ENCODE results near the gene GCHFR. TPM values are rescaled to one million over a fixed set of nuclear protein-coding genes. Genes with fewer than 3 reads are reported as not detected.

GCHFR gene
- total RNA-seq = 100 to 1,000 TPM in 3 of 4 donors, 10 to 100 TPM in 1; 81.7 to 286 (median 136) TPM

DNA sequence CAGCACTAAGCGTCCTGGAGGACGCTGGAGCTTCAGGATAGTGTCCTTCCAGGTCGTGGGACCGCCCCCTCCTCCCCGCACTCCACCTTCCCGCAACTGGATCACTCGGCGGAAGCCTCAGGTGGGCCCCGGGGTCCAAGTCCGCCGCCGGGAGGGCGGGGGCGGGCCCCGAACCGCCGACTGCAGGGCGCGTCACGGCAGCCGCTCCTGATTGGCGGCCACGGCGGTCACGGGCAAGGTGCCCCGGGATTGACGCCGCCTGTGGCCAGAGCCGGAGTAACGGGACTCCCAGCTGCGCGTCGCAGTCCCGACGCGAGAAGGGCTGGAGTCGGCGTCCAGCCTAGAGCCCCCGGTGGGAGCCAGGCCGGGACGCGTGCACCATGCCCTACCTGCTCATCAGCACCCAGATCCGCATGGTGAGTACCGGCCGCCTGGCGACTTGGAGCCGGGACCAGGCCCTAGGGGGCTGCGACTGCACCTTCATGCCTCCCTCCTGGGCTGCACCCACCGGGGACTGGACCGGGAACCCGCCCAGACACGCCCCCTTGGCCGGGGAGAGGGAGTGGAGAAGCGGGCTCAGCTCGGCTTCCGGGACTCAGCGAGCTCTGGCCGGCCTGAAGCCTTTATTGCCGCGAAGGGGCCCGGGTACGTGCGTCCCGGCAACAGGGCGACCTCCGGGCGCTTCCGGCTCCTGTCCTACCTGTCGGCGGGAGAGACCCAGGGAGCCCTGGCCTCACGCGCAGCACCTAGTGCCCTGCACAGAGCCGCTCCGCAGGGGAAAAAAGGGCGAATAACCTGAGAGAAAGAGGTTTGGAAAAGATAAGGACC is at the start of gene GCHFR:
GCHFR (plus strand) TSS at position 268 of the 828 bp plus-strand sequence; CDS start at position 381, 113 bp downstream.
- peak; percentile 74 to 92 (median 91) for DNase-seq
- Histone ChIP-seq H3K4me3 (peak within 1 kb of the TSS; percentile 50 to 80 (median 68)), H3K27ac (peak within 1 kb of the TSS; percentile 80 to 92 (median 85)), H3K4me1 (peaks cover 0 to 50% (median 14%) of the 10 kb centered on the region in 4 donors), H3K9me3 (no peaks in the 10 kb centered on the region), H3K27me3 (no peaks in the 10 kb centered on the region), H3K36me3 (peaks cover 0 to 12% (median 0%) of the 10 kb centered on the region in 3 donors)
- TF ChIP-seq, protein P1, sequence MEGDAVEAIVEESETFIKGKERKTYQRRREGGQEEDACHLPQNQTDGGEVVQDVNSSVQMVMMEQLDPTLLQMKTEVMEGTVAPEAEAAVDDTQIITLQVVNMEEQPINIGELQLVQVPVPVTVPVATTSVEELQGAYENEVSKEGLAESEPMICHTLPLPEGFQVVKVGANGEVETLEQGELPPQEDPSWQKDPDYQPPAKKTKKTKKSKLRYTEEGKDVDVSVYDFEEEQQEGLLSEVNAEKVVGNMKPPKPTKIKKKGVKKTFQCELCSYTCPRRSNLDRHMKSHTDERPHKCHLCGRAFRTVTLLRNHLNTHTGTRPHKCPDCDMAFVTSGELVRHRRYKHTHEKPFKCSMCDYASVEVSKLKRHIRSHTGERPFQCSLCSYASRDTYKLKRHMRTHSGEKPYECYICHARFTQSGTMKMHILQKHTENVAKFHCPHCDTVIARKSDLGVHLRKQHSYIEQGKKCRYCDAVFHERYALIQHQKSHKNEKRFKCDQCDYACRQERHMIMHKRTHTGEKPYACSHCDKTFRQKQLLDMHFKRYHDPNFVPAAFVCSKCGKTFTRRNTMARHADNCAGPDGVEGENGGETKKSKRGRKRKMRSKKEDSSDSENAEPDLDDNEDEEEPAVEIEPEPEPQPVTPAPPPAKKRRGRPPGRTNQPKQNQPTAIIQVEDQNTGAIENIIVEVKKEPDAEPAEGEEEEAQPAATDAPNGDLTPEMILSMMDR (IDR thresholded peaks at IDR 0.05) = peak; percentile 1 to 56 (median 36)
- peak; percentile 82 to 83 for TF ChIP-seq POLR2A (IDR thresholded peaks at IDR 0.05)

- no peak overlapping the region for H3K4me3 ChIP-seq
- no peaks in the 10 kb centered on the region for H3K36me3 ChIP-seq
- no peaks in the 10 kb centered on the region for H3K27me3 ChIP-seq
- no peaks in the 10 kb centered on the region for H3K9me3 ChIP-seq
- no peaks in the 10 kb centered on the region for H3K4me1 ChIP-seq
- no peak for DNase-seq
- TF ChIP-seq POLR2A (IDR thresholded peaks at IDR 0.05) = no peak
- H3K27ac ChIP-seq = no peak overlapping the region
These were observed 49.7 kb upstream of the GCHFR start for GRCh38 chr15:40714144-40714543.

DNA sequence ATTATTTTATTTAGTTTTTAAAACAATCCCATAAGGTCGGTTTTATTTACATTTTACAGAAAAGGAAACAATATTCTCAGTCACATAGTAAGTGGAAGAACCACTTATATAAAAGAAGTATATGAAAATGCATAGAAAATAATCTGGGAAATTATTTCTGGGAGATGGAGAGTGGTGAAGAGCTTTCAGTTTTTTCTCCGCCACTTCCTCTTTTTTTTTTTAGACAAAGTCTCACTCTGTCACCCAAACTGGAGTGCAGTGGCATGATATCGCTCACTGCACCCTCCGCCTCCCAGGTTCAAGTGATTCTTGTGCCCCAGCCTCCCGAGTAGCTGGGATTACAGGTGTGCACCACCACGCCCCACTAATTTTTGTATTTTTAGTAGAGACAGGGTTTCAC is 47.7 kb upstream of the GCHFR start:
- TF ChIP-seq, protein P1 (IDR thresholded peaks at IDR 0.05) = no peak
- TF ChIP-seq POLR2A (IDR thresholded peaks at IDR 0.05) = no peak

DNA sequence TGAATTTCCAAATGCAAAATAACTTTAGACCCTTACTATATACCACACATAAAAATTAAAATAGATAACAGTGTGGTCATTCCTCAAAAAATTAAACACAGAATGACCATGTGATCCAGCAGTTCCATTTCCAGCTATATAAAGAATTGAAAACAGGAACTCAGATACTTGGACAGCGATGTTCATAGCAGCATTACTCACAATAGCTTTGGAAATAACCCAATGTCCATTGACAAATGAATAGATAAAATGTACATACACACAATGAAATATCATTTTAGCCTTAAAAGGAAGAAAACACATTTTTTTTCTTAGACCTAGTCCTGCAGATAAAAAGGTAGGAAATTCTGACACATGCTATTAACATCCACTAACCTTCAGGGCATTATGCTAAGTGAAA is 42.2 kb upstream of the GCHFR start:
- H3K9me3 ChIP-seq = no peaks in the 10 kb centered on the region
- no peaks in the 10 kb centered on the region for H3K36me3 ChIP-seq
- TF ChIP-seq, protein P1 (IDR thresholded peaks at IDR 0.05) = no peak
- no peak for TF ChIP-seq POLR2A (IDR thresholded peaks at IDR 0.05)
- H3K27me3 ChIP-seq = no peaks in the 10 kb centered on the region
- no peak overlapping the region for H3K4me3 ChIP-seq
- no peak for DNase-seq
- H3K4me1 ChIP-seq = no peaks in the 10 kb centered on the region
- no peak overlapping the region for H3K27ac ChIP-seq

More for the DNA sequence above, 47.7 kb upstream of the GCHFR start:
- H3K27ac ChIP-seq = no peak overlapping the region
- no peaks in the 10 kb centered on the region for H3K27me3 ChIP-seq
- no peaks in the 10 kb centered on the region for H3K36me3 ChIP-seq
- peak in 1 of 3 donors; percentile 21 for DNase-seq
- H3K9me3 ChIP-seq = no peaks in the 10 kb centered on the region
- no peak overlapping the region for H3K4me3 ChIP-seq
- H3K4me1 ChIP-seq = no peaks in the 10 kb centered on the region

DNA sequence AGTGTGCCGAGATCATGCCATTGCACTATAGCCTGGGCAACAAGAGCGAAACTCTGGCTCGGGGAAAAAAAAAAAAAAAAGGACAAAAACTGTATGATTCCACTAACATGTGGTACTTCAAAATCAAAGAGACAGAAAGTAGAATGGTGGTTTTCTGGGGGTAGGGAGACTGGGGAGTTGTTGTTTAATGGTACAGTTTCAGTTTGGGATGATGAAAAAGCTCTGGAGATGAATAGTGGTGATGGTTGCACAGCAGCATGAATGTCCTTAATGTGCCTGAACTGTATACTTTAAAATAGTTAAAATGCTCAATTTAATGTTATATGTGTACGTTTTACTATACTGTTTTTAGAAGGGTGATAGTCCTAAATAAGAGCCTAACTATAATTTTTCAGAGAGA is 41.5 kb upstream of the GCHFR start:
- H3K9me3 ChIP-seq = no peaks in the 10 kb centered on the region
- no peak overlapping the region for H3K4me3 ChIP-seq
- H3K27ac ChIP-seq = no peak overlapping the region
- no peaks in the 10 kb centered on the region for H3K27me3 ChIP-seq
- H3K4me1 ChIP-seq = no peaks in the 10 kb centered on the region
- no peaks in the 10 kb centered on the region for H3K36me3 ChIP-seq
- DNase-seq = no peak
- TF ChIP-seq, protein P1 (IDR thresholded peaks at IDR 0.05) = no peak
- no peak for TF ChIP-seq POLR2A (IDR thresholded peaks at IDR 0.05)

- Histone ChIP-seq H3K4me3 (no peak overlapping the region), H3K27me3 (no peaks in the 10 kb centered on the region), H3K9me3 (no peaks in the 10 kb centered on the region), H3K27ac (no peak overlapping the region), H3K36me3 (no peaks in the 10 kb centered on the region), H3K4me1 (no peaks in the 10 kb centered on the region)
- no peak for DNase-seq
- TF ChIP-seq POLR2A (IDR thresholded peaks at IDR 0.05) = no peak
- TF ChIP-seq, protein P1 (IDR thresholded peaks at IDR 0.05) = no peak
These were observed 40.9 kb upstream of the GCHFR start for GRCh38 chr15:40722934-40723333.

Data from Peyer's patch (tissue), 4 donors.